ENCODE results near the gene C9orf78. TPM values are rescaled to one million over a fixed set of nuclear protein-coding genes. Genes with fewer than 3 reads are reported as not detected.

The C9orf78 gene
- polyA plus RNA-seq, 1 donor (not counting 4 experiments of a cell fraction or from before 2014, with no cell fraction given), result 66.5 TPM

- no peaks in the 10 kb centered on the region for H3K4me1 ChIP-seq (ENCODE audit: control insufficient read depth, extremely low read depth, insufficient read depth, low read length)
- no peaks in the 10 kb centered on the region for H3K79me2 ChIP-seq (ENCODE audit: control insufficient read depth, insufficient read depth, low read length)
- FAIRE-seq (no peak), DNase-seq (ENCODE audit: low read depth, low spot score) (no peak)
- no peak overlapping the region for H3K4me3 ChIP-seq (ENCODE audit: control insufficient read depth in 2 of 3, extremely low read depth in 1 of 3, insufficient read depth in 2 of 3, low read depth in 1 of 3, low read length in 3 of 3)
- no peak overlapping the region for H3K4me2 ChIP-seq (ENCODE audit: control insufficient read depth, extremely low read depth, insufficient read depth, low read depth, low read length)
- dilution Hi-C loops (cut with MboI; ENCODE audit: extremely low pct_ligation_motif_present, low sequenced_read_pairs), result no loop called here
- H4K20me1 ChIP-seq (ENCODE audit: control insufficient read depth, extremely low read depth, insufficient read depth, low read length), result no peaks in the 10 kb centered on the region
- H2AFZ ChIP-seq (ENCODE audit: control insufficient read depth, low read length), result no peak overlapping the region
- no peaks in the 10 kb centered on the region for H3K9me1 ChIP-seq (ENCODE audit: control insufficient read depth, extremely low read depth, insufficient read depth, low read length)
- H3K27me3 ChIP-seq (ENCODE audit: control insufficient read depth, extremely low read depth, insufficient read depth, low read length), result no peaks in the 10 kb centered on the region
- H3K9me3 ChIP-seq (ENCODE audit: control insufficient read depth, low read depth, low read length), result no peaks in the 10 kb centered on the region
- no peak for TF ChIP-seq EZH2 (IDR thresholded peaks at IDR 0.05; ENCODE audit: low read length)
- TF ChIP-seq CTCF (optimal IDR thresholded peaks at IDR 0.05 in 1 of 3, IDR thresholded peaks at IDR 0.05 in 1 of 3, conservative IDR thresholded peaks at IDR 0.05 in 1 of 3; ENCODE audit: extremely low read depth in 1 of 3, insufficient read depth in 2 of 3, low read length in 3 of 3), result no peak
- H3K27ac ChIP-seq (ENCODE audit: control insufficient read depth, insufficient read depth, low read length), result no peak overlapping the region
- peaks cover 5 to 17% of the 10 kb centered on the region in 2 experiments for H3K36me3 ChIP-seq (ENCODE audit: control insufficient read depth in 2 of 2, extremely low read depth in 1 of 2, insufficient read depth in 2 of 2, low read length in 2 of 2)
- no peak overlapping the region for H3K9ac ChIP-seq (ENCODE audit: control insufficient read depth, extremely low read depth, insufficient read depth, low read length)
These were observed 14.8 kb upstream of the C9orf78 start for GRCh38 chr9:129849901-129850300.

- dilution Hi-C loops (cut with MboI; ENCODE audit: extremely low pct_ligation_motif_present, low sequenced_read_pairs), result no loop called here
- H3K27me3 ChIP-seq (ENCODE audit: control insufficient read depth, extremely low read depth, insufficient read depth, low read length), result no peaks in the 10 kb centered on the region
- no peak for DNase-seq (ENCODE audit: low read depth, low spot score)
- no peak overlapping the region for H3K4me2 ChIP-seq (ENCODE audit: control insufficient read depth, extremely low read depth, insufficient read depth, low read depth, low read length)
- FAIRE-seq, result no peak
- H3K9me3 ChIP-seq (ENCODE audit: control insufficient read depth, low read depth, low read length), result no peaks in the 10 kb centered on the region
- peaks cover 5 to 14% of the 10 kb centered on the region in 2 experiments for H3K36me3 ChIP-seq (ENCODE audit: control insufficient read depth in 2 of 2, extremely low read depth in 1 of 2, insufficient read depth in 2 of 2, low read length in 2 of 2)
- TF ChIP-seq EZH2 (IDR thresholded peaks at IDR 0.05; ENCODE audit: low read length) (no peak), CTCF (optimal IDR thresholded peaks at IDR 0.05 in 1 of 3, IDR thresholded peaks at IDR 0.05 in 1 of 3, conservative IDR thresholded peaks at IDR 0.05 in 1 of 3; ENCODE audit: extremely low read depth in 1 of 3, insufficient read depth in 2 of 3, low read length in 3 of 3) (no peak)
- H3K79me2 ChIP-seq (ENCODE audit: control insufficient read depth, insufficient read depth, low read length), result no peaks in the 10 kb centered on the region
- no peaks in the 10 kb centered on the region for H4K20me1 ChIP-seq (ENCODE audit: control insufficient read depth, extremely low read depth, insufficient read depth, low read length)
- no peaks in the 10 kb centered on the region for H3K9me1 ChIP-seq (ENCODE audit: control insufficient read depth, extremely low read depth, insufficient read depth, low read length)
- H2AFZ ChIP-seq (ENCODE audit: control insufficient read depth, low read length), result no peak overlapping the region
- no peaks in the 10 kb centered on the region for H3K4me1 ChIP-seq (ENCODE audit: control insufficient read depth, extremely low read depth, insufficient read depth, low read length)
- H3K9ac ChIP-seq (ENCODE audit: control insufficient read depth, extremely low read depth, insufficient read depth, low read length), result no peak overlapping the region
- H3K4me3 ChIP-seq (ENCODE audit: control insufficient read depth in 2 of 3, extremely low read depth in 1 of 3, insufficient read depth in 2 of 3, low read depth in 1 of 3, low read length in 3 of 3), result no peak overlapping the region
- no peak overlapping the region for H3K27ac ChIP-seq (ENCODE audit: control insufficient read depth, insufficient read depth, low read length)
These were observed 13.8 kb upstream of the C9orf78 start for GRCh38 chr9:129848712-129849441.
